HepG2 (cell line): ENCODE measurements around the gene TACC2. TPM values are rescaled to one million over a fixed set of nuclear protein-coding genes. Genes with fewer than 3 reads are reported as not detected.

ENCODE experiments used
- AGO2 ChIP-seq: fragments of 200-400 bp; formaldehyde crosslinking; optimal IDR thresholded peaks from 2 replicates; pipeline ENCODE3; 2017; ENCODE audit warnings: mild to moderate bottlenecking, low read depth, low read length, moderate library complexity
- DR1 ChIP-seq: sonication (generic); formaldehyde crosslinking; IDR thresholded peaks from 2 replicates; pipeline ENCODE4 v1.8.0; 2021; ENCODE audit warnings: mild to moderate bottlenecking, missing genetic modification reagents, inconsistent platforms
- ELF3 ChIP-seq: IDR thresholded peaks from 2 replicates; pipeline ENCODE4 v1.6.1; 2016; ENCODE audit warnings: missing genetic modification reagents, missing compliant biosample characterization
- ETS1 ChIP-seq: sonication (generic); formaldehyde crosslinking; IDR thresholded peaks from 2 replicates; pipeline ENCODE4 v1.4.0; 2020; ENCODE audit warnings: missing genetic modification reagents
- FOXK1 ChIP-seq: sonication (generic); formaldehyde crosslinking; IDR thresholded peaks from 2 replicates; pipeline ENCODE4 v1.4.0; 2020; ENCODE audit warnings: low read depth, missing genetic modification reagents, borderline replicate concordance
- IRF1 ChIP-seq: sonication (generic); formaldehyde crosslinking; IDR thresholded peaks from 2 replicates; pipeline ENCODE4 v1.4.0; 2020; ENCODE audit warnings: low read depth, mild to moderate bottlenecking, missing genetic modification reagents
- MEIS2 ChIP-seq: sonication (generic); formaldehyde crosslinking; IDR thresholded peaks from 2 replicates; pipeline ENCODE4 v1.9.0; 2021; ENCODE audit warnings: mild to moderate bottlenecking, missing genetic modification reagents
- MXI1 ChIP-seq: IDR thresholded peaks from 3 replicates; pipeline ENCODE4 v1.6.1; 2012; ENCODE audit warnings: low read depth, low read length, inconsistent platforms, borderline replicate concordance
- MYNN ChIP-seq: sonication (generic); formaldehyde crosslinking; IDR thresholded peaks from 2 replicates; pipeline ENCODE4 v1.4.0; 2020; ENCODE audit warnings: mild to moderate bottlenecking, low read depth, missing genetic modification reagents
- PBX2 ChIP-seq: IDR thresholded peaks from 2 replicates; pipeline ENCODE4 v1.6.1; 2016; ENCODE audit warnings: control low read depth
- PITX1 ChIP-seq: sonication (generic); formaldehyde crosslinking; IDR thresholded peaks from 2 replicates; pipeline ENCODE4 v1.5.1; 2020; ENCODE audit warnings: mild to moderate bottlenecking, missing genetic modification reagents
- SSRP1 ChIP-seq: IDR thresholded peaks from 2 replicates; pipeline ENCODE4 v1.6.1; 2016; ENCODE audit warnings: control low read depth
- TRIM24 ChIP-seq: sonication (generic); formaldehyde crosslinking; IDR thresholded peaks from 2 replicates; pipeline ENCODE4 v1.8.0; 2022; ENCODE audit warnings: mild to moderate bottlenecking, missing genetic modification reagents
- YEATS2 ChIP-seq: sonication (generic); formaldehyde crosslinking; IDR thresholded peaks from 2 replicates; pipeline ENCODE4 v1.4.0; 2020; ENCODE audit warnings: missing genetic modification reagents, borderline replicate concordance
- ZBTB20 ChIP-seq: sonication (generic); formaldehyde crosslinking; IDR thresholded peaks from 2 replicates; pipeline ENCODE4 v1.8.1; 2023; ENCODE audit warnings: missing genetic modification reagents, low read depth, mild to moderate bottlenecking, borderline replicate concordance
- ZBTB44 ChIP-seq: sonication (generic); formaldehyde crosslinking; IDR thresholded peaks from 2 replicates; pipeline ENCODE4 v1.4.0; 2020; ENCODE audit warnings: missing genetic modification reagents
- ZHX1 ChIP-seq: sonication (generic); formaldehyde crosslinking; IDR thresholded peaks from 2 replicates; pipeline ENCODE4 v1.8.1; 2022; ENCODE audit warnings: low read depth, mild to moderate bottlenecking, missing genetic modification reagents
- ZNF10 ChIP-seq: sonication (generic); formaldehyde crosslinking; IDR thresholded peaks from 2 replicates; pipeline ENCODE4 v1.4.0; 2020; ENCODE audit warnings: mild to moderate bottlenecking, low read depth, missing genetic modification reagents, borderline replicate concordance
- ZNF562 ChIP-seq: sonication (generic); formaldehyde crosslinking; IDR thresholded peaks from 2 replicates; pipeline ENCODE4 v1.8.0; 2022; ENCODE audit warnings: missing genetic modification reagents, borderline replicate concordance
- ZNF775 ChIP-seq: sonication (generic); formaldehyde crosslinking; IDR thresholded peaks from 2 replicates; pipeline ENCODE4 v1.4.0; 2020; ENCODE audit warnings: missing genetic modification reagents, mild to moderate bottlenecking, moderate library complexity, borderline replicate concordance
- polyA plus RNA-seq, 8 experiments: library from polyadenylated mRNA; depleted of rRNA in 3 of 8; stranded (reverse) in 7 of 8; unstranded in 1 of 8; fragments of >200 nt; fragmentation: Illumina TruSeq in 4 of 8; extraction: Trizol in 4 of 8; gene quantifications; 2 replicates each; pipeline versions ENCODE4 v1.2.1 to v1.2.3, GENCODE V29; 2011 to 2016; ENCODE audit warnings: low read depth in 4 of 8, missing spikeins in 1 of 8, mixed read lengths in 1 of 8; ENCODE audit not compliant: insufficient read depth in 1 of 8
- total RNA-seq, 5 experiments: library from RNA; depleted of rRNA; stranded (reverse); fragments of >200 nt; fragmentation: Illumina TruSeq; extraction: Trizol; gene quantifications; 2 replicates each; pipeline ENCODE4 v1.2.3, GENCODE V29; 2016; ENCODE audit warnings: low read depth in 1 of 5
- TF ChIP-seq, protein P1 (sequence below): sonication (generic); formaldehyde crosslinking; IDR thresholded peaks from 2 replicates; pipeline ENCODE4 v1.8.0; 2022; ENCODE audit warnings: missing genetic modification reagents, mild to moderate bottlenecking, inconsistent platforms, borderline replicate concordance

The TACC2 gene
- total and polyA plus RNA-seq, 2 of the 13 experiments (the other 11 are each of a cell fraction or from before 2014, with no cell fraction given), result 11.8 to 16.0 TPM

GRCh38 chr10:122056431-122057094 is 67.6 kb downstream of the TACC2 start (continued):
- no peak for TF ChIP-seq ZHX1 (CRISPR knock-in tag)
- TF ChIP-seq, protein P1, sequence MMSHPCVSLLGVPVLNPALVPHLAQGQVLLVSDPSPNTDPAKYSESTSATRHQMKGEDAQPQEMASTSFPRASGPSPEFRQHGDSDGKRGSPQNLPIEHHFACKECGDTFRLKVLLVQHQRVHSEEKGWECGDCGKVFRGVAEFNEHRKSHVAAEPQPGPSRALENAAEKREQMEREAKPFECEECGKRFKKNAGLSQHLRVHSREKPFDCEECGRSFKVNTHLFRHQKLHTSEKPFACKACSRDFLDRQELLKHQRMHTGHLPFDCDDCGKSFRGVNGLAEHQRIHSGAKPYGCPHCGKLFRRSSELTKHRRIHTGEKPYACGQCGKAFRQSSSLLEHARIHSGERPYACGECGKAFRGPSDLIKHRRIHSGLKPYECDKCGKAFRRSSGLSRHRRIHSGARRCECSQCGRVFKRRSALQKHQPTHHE (CRISPR knock-in tag), result no peak
- TF ChIP-seq IRF1, result no peak
- TF ChIP-seq ETS1, result no peak
- TF ChIP-seq ZBTB20, result no peak
- no peak for TF ChIP-seq SSRP1 (CRISPR knock-in tag)
- TF ChIP-seq FOXK1 (CRISPR knock-in tag), result peak; percentile 55; the same call in 1 of the 2 replicates
- TF ChIP-seq AGO2, result no peak
- TF ChIP-seq MEIS2 (CRISPR knock-in tag), result no peak
- TF ChIP-seq ELF3 (CRISPR knock-in tag), result peak; percentile 59; the same call in 1 of the 2 replicates
- no peak for TF ChIP-seq DR1 (CRISPR knock-in tag)
- TF ChIP-seq ZNF775 (CRISPR knock-in tag), result no peak
- TF ChIP-seq MYNN (CRISPR knock-in tag), result no peak
- no peak for TF ChIP-seq ZNF562 (CRISPR knock-in tag)
- no peak for TF ChIP-seq TRIM24 (CRISPR knock-in tag)
- no peak for TF ChIP-seq ZNF10
- TF ChIP-seq YEATS2 (CRISPR knock-in tag), result no peak
- TF ChIP-seq PBX2 (CRISPR knock-in tag), result no peak
- peak; percentile 88 for TF ChIP-seq PITX1 (CRISPR knock-in tag)
- TF ChIP-seq ZBTB44 (CRISPR knock-in tag), result no peak
- TF ChIP-seq MXI1, result no peak; the same call in 2 of the 3 replicates
